Measurements from ENCODE around the gene AURKA. TPM values are rescaled to one million over a fixed set of nuclear protein-coding genes. Genes with fewer than 3 reads are reported as not detected.

AURKA gene
- total RNA-seq, 1 donor from 2014 or later = 12.4 TPM

DNA sequence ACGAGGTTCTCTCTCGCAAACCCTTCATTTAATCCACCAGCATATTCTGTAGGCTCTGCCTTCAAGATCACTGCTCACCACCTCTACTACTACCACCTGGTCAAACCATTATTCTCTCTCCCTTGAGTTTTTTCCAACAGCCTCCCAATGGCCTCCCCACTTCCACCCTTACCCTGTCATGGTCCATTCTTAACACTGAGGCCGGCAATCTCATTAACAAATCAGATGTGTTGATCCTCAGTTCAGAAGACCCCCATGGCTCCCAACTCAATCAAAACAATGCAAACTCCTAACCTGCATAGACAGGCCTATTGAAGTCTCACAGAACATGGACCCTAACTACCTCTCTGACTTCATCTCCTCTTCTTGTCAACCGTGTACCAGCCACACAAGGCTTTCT, 2.2 kb downstream of the AURKA start:
- no peak for DNase-seq

DNA sequence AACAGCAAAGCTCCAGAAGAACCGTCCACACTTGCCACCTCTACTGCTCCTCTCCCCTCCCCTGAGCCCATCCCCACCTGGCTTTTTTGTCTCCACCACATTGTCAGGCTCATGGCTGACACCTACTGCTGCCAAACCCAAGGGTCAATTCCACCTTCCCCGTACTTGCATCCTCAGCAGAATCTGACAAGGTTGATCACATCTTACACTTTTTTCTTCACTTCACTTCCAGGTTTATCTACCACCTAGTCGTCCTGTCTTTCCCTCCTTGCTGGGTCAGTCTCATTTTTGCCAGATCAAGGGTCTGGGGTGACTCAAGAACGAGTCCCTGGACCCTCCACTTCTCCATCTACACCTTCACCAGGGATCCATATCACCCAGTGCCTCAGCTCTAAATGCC, 3.1 kb downstream of the AURKA start:
- no peak for DNase-seq

DNA sequence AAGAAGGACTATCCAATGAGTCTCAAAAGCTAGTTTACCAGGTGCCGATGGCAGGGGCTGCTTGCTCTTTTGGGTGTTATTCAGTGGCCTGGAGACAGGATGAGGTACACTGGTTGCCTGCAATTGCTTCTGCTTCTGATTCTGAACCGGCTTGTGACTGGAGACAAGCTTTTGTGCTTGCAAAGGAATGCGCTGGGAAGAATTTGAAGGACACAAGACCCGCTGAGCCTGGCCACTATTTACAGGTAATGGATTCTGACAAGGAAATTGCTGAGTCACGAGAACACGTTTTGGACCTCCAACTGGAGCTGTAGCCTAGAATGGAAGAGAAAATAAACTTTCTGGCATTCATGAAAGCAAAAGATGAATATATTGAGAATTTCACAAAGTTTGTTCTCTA, 5.8 kb downstream of the AURKA start:
- DNase-seq = no peak

GRCh38 chr20:56385130-56385529, 6.9 kb downstream of the AURKA start:
- no peak for DNase-seq

DNA sequence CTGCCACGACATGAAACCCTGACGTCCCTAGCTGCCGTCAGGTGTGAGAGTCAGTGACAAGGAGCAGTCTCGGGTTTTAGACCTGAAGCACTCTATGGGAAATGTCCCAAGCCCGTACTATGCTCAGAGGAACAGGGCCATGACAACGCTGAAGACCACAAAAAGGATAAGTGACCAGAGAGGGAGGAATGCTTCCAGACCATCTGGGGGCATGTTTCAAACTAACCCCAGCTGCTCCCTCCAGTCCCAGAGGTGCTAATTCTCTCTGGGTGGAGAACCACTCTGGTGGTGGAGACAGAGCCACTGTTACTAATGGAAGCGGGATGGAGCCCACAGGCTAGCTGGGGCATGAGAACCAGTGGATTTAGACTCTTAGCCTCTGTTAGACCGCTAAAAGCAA, 8.7 kb downstream of the AURKA start:
- DNase-seq = no peak

- DNase-seq = no peak
Measured at GRCh38 chr20:56382696-56383095, 9.3 kb downstream of the AURKA start.

DNA sequence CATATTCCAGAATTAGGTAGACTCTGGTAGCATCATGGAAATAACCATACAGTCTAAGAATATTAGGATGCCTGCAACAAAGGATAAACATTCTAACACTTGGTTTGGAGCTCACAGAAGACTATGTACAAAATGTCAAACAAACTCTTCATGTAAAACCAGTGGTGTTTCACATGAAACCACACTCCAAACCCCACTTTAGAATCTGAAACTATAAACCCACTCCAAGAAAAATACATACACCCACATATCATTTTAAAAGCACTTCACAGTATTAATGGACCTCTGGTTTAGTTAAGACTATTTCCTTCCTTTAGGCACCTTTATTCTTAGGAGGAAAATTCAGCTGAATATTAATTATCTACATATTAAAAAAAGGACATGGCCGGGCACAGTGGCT, 10.5 kb downstream of the AURKA start:
- no peak for DNase-seq

- DNase-seq = peak; percentile 49
Measured at GRCh38 chr20:56380375-56380774, 11.6 kb downstream of the AURKA start.

DNA sequence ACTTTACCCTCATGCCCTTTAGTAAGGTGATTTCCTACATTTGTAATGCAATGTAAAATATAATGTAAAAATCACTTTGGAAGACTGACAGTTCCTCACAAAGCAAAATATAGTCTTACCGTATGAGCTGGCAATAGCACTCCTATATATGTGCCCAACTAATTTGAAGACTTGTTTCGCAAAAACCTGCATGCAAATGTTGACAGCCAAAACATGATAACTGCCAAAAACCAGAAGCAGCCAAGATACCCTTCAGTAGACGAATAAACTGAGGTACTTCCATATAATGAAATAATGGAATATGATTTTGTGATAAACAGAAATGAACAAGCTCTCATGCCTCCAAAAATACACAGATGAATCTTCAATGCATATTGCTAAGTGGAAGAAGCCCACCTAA, 13.6 kb downstream of the AURKA start:
- DNase-seq = no peak

- no peak for DNase-seq
Measured at GRCh38 chr20:56376331-56376730, 15.7 kb downstream of the AURKA start.

DNA sequence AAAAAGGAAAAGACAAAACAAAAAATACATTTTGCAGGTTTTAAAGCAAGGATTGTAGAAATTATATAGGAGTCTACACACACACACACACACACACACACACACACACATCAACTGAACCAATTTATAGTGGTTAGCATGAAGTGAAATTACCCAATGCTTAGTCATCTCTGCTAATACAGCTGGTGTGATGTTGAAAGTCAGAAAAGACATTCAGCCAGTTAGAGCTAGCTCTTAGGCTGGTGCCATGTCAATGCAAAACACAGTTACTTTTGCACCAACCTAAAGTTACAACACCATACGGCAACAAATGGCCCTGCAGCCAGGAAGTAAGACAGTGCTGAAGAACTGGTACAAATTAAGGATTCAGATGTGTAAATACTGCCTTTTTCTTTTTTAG, 18.1 kb downstream of the AURKA start:
- peak; percentile 41 for DNase-seq

GRCh38 chr20:56372850-56373249, 19.2 kb downstream of the AURKA start:
- DNase-seq = no peak

GRCh38 chr20:56371977-56372376, 20.0 kb downstream of the AURKA start:
- DNase-seq = no peak

DNA sequence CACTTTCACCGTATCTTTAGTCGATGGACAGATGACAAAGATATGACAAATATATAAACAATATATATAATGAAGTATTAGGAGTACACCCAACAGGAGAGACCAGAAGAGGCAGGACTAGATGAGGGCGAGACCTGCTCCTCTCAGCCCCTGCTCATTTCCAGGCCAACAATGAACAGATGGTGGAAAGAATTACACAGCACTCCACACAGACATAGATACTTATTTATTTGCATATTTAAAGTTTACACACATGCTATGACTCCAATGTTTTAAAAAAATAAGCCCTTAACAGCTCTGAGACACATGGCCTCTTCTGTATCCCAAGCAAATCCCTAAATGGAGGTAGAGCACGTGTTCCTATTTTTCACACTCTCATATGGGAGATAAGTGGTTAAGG, 22.8 kb downstream of the AURKA start:
- no peak for DNase-seq

GRCh38 chr20:56368351-56369134, 23.5 kb downstream of the AURKA start:
- DNase-seq = no peak

GRCh38 chr20:56363491-56363890, 28.5 kb downstream of the AURKA start:
- no peak for DNase-seq

GRCh38 chr20:56362833-56363413, 29.1 kb downstream of the AURKA start:
- peak; percentile 67 for DNase-seq

DNA sequence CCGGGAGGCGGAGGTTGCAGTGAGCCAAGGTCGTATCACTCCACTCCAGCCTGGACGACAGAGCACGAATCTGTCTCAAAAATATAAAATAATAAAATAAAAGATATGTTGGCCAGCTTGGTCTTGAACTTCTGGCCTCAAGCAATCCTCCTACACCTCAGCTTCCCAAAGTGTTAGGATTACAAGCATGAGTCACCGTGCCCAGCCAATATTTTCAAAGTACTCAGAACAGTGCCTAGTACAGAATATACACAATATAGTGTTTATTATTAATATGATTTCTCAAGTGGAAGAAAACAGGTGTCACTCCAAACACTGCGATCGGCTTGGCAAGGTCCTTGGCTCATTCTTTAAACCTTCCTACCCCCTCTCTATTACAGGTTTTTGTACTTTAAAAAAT, 30.1 kb downstream of the AURKA start:
- DNase-seq = no peak

DNA sequence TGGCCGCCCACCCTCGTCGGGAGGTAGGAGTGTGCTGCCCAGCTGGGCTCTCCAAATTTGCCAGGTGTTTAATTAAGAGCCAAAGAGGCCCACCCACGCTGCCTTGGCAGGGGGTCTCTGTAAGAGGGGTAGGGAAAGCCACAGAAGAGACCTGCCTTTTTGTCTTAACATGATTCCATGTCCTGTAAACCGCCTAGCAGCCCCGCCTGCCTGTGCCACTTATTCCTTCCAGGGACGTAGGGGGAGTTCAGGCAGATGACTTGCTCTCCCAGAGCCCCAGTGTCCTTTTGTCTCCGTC, 31.2 kb downstream of the AURKA start:
- no peak for DNase-seq

- no peak for DNase-seq
Measured at GRCh38 chr20:56360133-56360907, 31.7 kb downstream of the AURKA start.

GRCh38 chr20:56359212-56360132, 32.5 kb downstream of the AURKA start:
- peak; percentile 77 for DNase-seq

DNA sequence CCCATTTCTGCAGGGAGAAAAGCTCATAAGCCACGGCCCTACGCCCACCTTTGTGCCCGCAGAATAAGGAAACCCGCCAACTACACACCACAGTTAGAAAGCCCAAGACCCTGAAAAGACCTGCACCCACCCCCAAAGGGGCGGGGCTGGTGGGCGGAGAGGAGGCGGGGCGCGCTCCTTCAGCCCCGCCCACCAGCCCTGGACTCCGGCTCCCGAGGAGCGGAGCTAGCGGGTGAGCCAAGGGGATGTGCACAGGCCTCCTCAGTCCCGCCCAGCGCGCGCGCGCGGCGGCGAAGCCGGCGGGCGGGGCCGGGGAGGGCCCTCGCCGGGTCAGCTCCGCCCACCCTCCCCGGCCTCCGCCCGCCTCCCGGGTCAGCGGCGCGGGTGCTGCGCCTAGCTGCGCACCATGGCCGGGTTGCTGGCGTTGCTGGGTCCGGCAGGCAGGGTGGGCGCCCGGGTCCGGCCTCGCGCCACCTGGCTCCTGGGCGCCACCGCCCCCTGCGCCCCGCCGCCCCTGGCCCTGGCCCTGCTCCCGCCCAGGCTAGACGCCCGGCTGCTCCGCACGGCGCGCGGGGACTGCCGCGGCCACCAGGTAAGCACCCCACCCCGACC, 33.3 kb downstream of the AURKA start, which contains the start of gene FAM210B:
Gene FAM210B, plus strand, starts transcription at position 375 of the 612 bp plus-strand sequence. Its CDS starts 32 bp downstream, at position 407.
- peak; percentile 92 for DNase-seq

Data from dermis blood vessel endothelial cell (primary cell).